RWPE1 (cell line): ENCODE measurements around the gene PRELP.

Source experiments
- CTCF ChIA-PET: fragments of 350-600 bp; sonication (Branson Sonifier 250); formaldehyde crosslinking; extraction: SDS; loops from one replicate; lab custom pipeline; 2021; lab: Yijun Ruan, JAX
- POLR2A ChIA-PET: fragments of 400-600 bp; formaldehyde crosslinking; extraction: SDS; loops from one replicate; lab custom pipeline; 2020; ENCODE audit warnings: antibody characterized with exemption; ENCODE audit not compliant: low non-redundant PET; lab: Yijun Ruan, JAX
- DNase-seq: peaks from one replicate; pipeline ENCODE4 v3.0.0; 2012; ENCODE audit warnings: low spot score
- H3K27ac ChIP-seq: fragments of 450-650 bp; 2 replicates; pipeline ENCODE4 v1.5.1; 2017
- CTCF ChIP-seq: fragments of 450-650 bp; conservative IDR thresholded peaks from 2 replicates; pipeline ENCODE4 v1.5.1; 2017; ENCODE audit warnings: low read depth, mild to moderate bottlenecking

PRELP gene

GRCh38 chr1:203519896-203520295, 44.3 kb downstream of the PRELP start:
- H3K27ac ChIP-seq = no peak overlapping the region
- CTCF ChIA-PET = interaction anchor here (0.6 kb wide), 1 partner anchor 204 kb away, joined by 3 read pairs; no protein-coding TSS in a partner anchor
- POLR2A ChIA-PET = no interaction called here
- no peak for DNase-seq
- TF ChIP-seq CTCF = no peak

- ChIA-PET CTCF (interaction anchor here (0.6 kb wide), 1 partner anchor 204 kb away, joined by 3 read pairs; no protein-coding TSS in a partner anchor), POLR2A (no interaction called here)
- H3K27ac ChIP-seq = no peak overlapping the region
- DNase-seq = no peak
- no peak for TF ChIP-seq CTCF
These were observed 44.7 kb downstream of the PRELP start for GRCh38 chr1:203520315-203520714.

GRCh38 chr1:203521074-203521794, 45.6 kb downstream of the PRELP start:
- no peak for TF ChIP-seq CTCF
- H3K27ac ChIP-seq = no peak overlapping the region
- CTCF ChIA-PET = interaction anchor here (0.6 to 1.4 kb wide), 2 partner anchors 10 to 34 kb away, joined by 3 to 5 read pairs; no protein-coding TSS in a partner anchor
- no peak for DNase-seq
- POLR2A ChIA-PET = no interaction called here

GRCh38 chr1:203521812-203522211, 46.2 kb downstream of the PRELP start:
- DNase-seq = no peak
- TF ChIP-seq CTCF = no peak
- no peak overlapping the region for H3K27ac ChIP-seq
- POLR2A ChIA-PET = no interaction called here
- CTCF ChIA-PET = interaction anchor here (0.6 to 1.4 kb wide), 3 partner anchors 34 to 180 kb away, joined by 3 read pairs; no protein-coding TSS in a partner anchor

- ChIA-PET CTCF (interaction anchor here (0.6 kb wide), 2 partner anchors 101 to 179 kb away, joined by 3 read pairs; no protein-coding TSS in a partner anchor), POLR2A (no interaction called here)
- H3K27ac ChIP-seq = no peak overlapping the region
These were observed 46.6 kb downstream of the PRELP start for GRCh38 chr1:203522237-203522636.

GRCh38 chr1:203523667-203524066, 48.1 kb downstream of the PRELP start:
- no peak for DNase-seq
- no peak overlapping the region for H3K27ac ChIP-seq
- POLR2A ChIA-PET = no interaction called here
- CTCF ChIA-PET = interaction anchor here (0.8 kb wide), 2 partner anchors 24 to 178 kb away, joined by 3 read pairs; no protein-coding TSS in a partner anchor
- no peak for TF ChIP-seq CTCF

More at GRCh38 chr1:203522237-203522636, 46.6 kb downstream of the PRELP start:
- no peak for TF ChIP-seq CTCF
- DNase-seq = no peak
